ENCODE measurements around the gene SEC63.
"Not testable (repeated sequence)": the region's sequence is repeated elsewhere in the genome, so short reads cannot be mapped to it uniquely, and the experiment has no call there.

SEC63 gene

GRCh38 chr6:107926697-107927544, 31.1 kb downstream of the SEC63 start:
- DNase-seq = not testable (repeated sequence)

GRCh38 chr6:107917451-107918375, 40.3 kb downstream of the SEC63 start:
- DNase-seq = no peak

GRCh38 chr6:107916961-107917360, 41.0 kb downstream of the SEC63 start:
- DNase-seq = not testable (repeated sequence)

GRCh38 chr6:107911692-107912091, 46.3 kb downstream of the SEC63 start:
- DNase-seq = no peak

- no peak for DNase-seq
These were observed 63.1 kb downstream of the SEC63 start for GRCh38 chr6:107894809-107895396.

GRCh38 chr6:107890431-107890830, 67.6 kb downstream of the SEC63 start:
- not testable (repeated sequence) for DNase-seq

GRCh38 chr6:107885950-107886349, 72.1 kb downstream of the SEC63 start:
- not testable (repeated sequence) for DNase-seq

GRCh38 chr6:107879941-107880340, 78.1 kb downstream of the SEC63 start:
- no peak for DNase-seq

- no peak for DNase-seq
These were observed 80.0 kb downstream of the SEC63 start for GRCh38 chr6:107877968-107878367.

GRCh38 chr6:107871976-107872375, 86.0 kb downstream of the SEC63 start:
- no peak for DNase-seq

GRCh38 chr6:107871512-107871911, 86.5 kb downstream of the SEC63 start:
- not testable (repeated sequence) for DNase-seq

- DNase-seq = no peak
These were observed 87.0 kb downstream of the SEC63 start for GRCh38 chr6:107871016-107871415.

GRCh38 chr6:107870381-107870780, 87.6 kb downstream of the SEC63 start:
- no peak for DNase-seq

GRCh38 chr6:107869871-107870270, 88.1 kb downstream of the SEC63 start:
- no peak for DNase-seq

GRCh38 chr6:107868867-107869611, 89.0 kb downstream of the SEC63 start:
- DNase-seq = no peak

GRCh38 chr6:107867302-107867615, 90.7 kb downstream of the SEC63 start:
- no peak for DNase-seq

- DNase-seq = no peak
These were observed 91.3 kb downstream of the SEC63 start for GRCh38 chr6:107866606-107867301.

GRCh38 chr6:107864226-107865127, 93.5 kb downstream of the SEC63 start:
- DNase-seq = no peak

- DNase-seq = no peak
These were observed 95.6 kb downstream of the SEC63 start for GRCh38 chr6:107862383-107862782.

GRCh38 chr6:107860963-107861362, 97.0 kb downstream of the SEC63 start:
- not testable (repeated sequence) for DNase-seq

GRCh38 chr6:107860144-107860543, 97.9 kb downstream of the SEC63 start:
- not testable (repeated sequence) for DNase-seq

All from NCI-H1048 (cell line).